Astrocyte (in vitro differentiated cells and primary cell): ENCODE data around the gene C19orf53.

Source experiments
- CTCF ChIP-seq: IDR thresholded peaks from 2 replicates; pipeline ENCODE4 v1.5.1; 2011; ENCODE audit warnings: low read depth, mild to moderate bottlenecking, inconsistent platforms, low read length, moderate library complexity; ENCODE audit not compliant: insufficient read depth
- EZH2 ChIP-seq: IDR thresholded peaks from 2 replicates; pipeline ENCODE4 v1.6.1; 2012; ENCODE audit warnings: mild to moderate bottlenecking, low read length, inconsistent platforms; ENCODE audit not compliant: insufficient read depth

DNA sequence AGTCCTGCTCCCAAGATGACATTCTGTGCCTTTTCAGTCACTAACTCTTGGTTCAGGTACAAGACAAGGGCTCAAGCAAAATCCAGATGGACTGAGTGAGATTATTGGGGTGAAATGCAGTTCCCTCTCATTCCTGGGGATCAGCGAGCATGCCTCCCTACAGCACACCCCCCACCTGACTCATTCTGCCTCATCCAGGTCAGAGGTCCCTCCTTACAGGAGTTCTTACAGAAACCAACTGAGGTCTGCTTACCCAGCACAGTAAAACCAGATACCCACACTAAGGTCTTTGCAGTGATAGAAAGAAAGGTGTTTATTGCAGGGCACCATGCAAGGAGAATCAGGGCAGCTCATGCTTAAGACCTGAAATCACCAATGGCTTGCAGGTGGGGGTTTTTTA is 31.5 kb upstream of the C19orf53 start:
- TF ChIP-seq CTCF = no peak
- no peak for TF ChIP-seq EZH2
